ENCODE measurements around the gene NUTM1. TPM values are rescaled to one million over a fixed set of nuclear protein-coding genes. Genes with fewer than 3 reads are reported as not detected.
A peak's percentile ranks its signal among the peaks of the same experiment; 100 is the strongest.

NUTM1 gene, protein sequence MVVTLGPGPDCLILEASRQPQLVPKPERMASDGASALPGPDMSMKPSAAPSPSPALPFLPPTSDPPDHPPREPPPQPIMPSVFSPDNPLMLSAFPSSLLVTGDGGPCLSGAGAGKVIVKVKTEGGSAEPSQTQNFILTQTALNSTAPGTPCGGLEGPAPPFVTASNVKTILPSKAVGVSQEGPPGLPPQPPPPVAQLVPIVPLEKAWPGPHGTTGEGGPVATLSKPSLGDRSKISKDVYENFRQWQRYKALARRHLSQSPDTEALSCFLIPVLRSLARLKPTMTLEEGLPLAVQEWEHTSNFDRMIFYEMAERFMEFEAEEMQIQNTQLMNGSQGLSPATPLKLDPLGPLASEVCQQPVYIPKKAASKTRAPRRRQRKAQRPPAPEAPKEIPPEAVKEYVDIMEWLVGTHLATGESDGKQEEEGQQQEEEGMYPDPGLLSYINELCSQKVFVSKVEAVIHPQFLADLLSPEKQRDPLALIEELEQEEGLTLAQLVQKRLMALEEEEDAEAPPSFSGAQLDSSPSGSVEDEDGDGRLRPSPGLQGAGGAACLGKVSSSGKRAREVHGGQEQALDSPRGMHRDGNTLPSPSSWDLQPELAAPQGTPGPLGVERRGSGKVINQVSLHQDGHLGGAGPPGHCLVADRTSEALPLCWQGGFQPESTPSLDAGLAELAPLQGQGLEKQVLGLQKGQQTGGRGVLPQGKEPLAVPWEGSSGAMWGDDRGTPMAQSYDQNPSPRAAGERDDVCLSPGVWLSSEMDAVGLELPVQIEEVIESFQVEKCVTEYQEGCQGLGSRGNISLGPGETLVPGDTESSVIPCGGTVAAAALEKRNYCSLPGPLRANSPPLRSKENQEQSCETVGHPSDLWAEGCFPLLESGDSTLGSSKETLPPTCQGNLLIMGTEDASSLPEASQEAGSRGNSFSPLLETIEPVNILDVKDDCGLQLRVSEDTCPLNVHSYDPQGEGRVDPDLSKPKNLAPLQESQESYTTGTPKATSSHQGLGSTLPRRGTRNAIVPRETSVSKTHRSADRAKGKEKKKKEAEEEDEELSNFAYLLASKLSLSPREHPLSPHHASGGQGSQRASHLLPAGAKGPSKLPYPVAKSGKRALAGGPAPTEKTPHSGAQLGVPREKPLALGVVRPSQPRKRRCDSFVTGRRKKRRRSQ
- not detected in 2 replicates for total RNA-seq (2012; rRNA removed)

DNA sequence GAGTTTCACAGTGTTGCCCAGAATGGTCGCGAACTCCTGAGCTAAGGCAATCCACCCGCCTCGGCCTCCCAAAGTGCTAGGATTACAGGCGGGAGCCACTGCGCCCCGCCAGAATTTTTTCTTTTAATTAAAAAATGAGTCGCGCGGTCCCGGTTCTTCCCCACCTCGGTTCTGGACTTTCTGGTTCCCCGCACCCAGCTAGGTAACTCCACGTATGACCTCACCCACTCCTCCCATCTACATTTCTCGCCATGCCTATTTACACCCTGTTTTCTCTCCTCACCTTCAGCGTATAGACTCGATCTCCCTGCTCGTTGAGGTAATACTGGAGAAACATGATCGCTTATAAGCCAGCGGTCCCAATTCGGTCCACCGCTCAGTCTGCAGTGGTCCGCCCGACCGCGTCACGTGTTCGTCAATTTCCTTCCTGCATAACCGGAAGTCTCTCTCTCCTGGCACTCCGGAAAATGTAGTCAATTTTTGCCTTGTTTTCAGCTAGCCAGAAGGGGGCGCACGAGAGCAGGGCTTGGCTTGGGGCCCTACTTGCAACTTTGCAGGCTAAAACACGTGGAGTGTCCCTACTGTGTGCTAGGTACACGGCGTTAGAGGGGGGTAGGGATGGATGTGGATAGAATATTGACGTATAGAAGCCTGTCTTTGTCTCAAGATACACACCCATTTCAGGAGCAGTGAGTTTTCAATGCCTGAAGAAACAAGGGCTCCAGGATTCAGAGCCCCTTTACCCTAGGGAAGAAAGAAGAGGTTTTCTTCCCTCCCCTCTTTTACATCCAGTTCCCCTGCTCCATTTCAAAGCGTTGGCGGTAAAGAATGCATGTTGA, at the start of gene NUTM1, which contains the start of gene NOP10:
Gene NUTM1 (plus strand): TSS at position 579 of the 839 bp plus-strand sequence. CDS start 382 bp downstream, outside the sequence.
Gene NOP10 (minus strand): TSS at position 400 of the 839 bp plus-strand sequence. CDS start 63 bp downstream, at position 337.
- Histone ChIP-seq H3K36me3 (ENCODE audit: insufficient read depth, low read length) (peaks cover 15% of the 10 kb centered on the region), H3K27me3 (ENCODE audit: control insufficient read depth, insufficient read depth, low read length) (no peaks in the 10 kb centered on the region), H3K9me3 (replicated peaks; ENCODE audit: low read length) (no peaks in the 10 kb centered on the region), H3K4me2 (ENCODE audit: low read length) (peak within 1 kb of the TSS; percentile 76), H3K9ac (ENCODE audit: low read depth, low read length) (peak within 1 kb of the TSS; percentile 94), H3K4me3 (ENCODE audit: low read length) (peak within 1 kb of the TSS; percentile 99), H3K4me1 (ENCODE audit: control insufficient read depth, insufficient read depth, low read length) (peaks cover 12% of the 10 kb centered on the region)

DNA sequence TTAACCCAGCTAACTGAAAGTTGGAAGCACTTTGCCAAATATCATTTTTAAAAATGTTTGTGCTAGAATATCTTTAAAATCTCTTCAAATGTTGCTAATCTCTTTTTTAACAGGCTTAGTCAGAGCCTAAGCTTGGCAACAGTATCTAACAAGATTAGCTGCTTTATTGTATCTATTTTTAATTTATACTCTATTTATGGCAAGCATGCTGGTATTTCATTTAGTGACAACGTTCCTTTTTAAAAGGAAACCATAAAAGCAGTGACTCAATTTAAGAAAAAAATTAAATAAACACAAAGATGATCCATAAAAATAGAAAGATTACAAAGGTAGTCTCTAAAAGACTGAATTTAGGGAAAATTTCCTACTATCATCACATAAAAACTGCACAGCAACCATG, 46.1 kb upstream of the NUTM1 start:
- Histone ChIP-seq H3K4me3 (ENCODE audit: low read length) (no peak overlapping the region), H3K27me3 (ENCODE audit: control insufficient read depth, insufficient read depth, low read length) (no peaks in the 10 kb centered on the region), H3K4me1 (ENCODE audit: control insufficient read depth, insufficient read depth, low read length) (peaks cover 15% of the 10 kb centered on the region), H3K4me2 (ENCODE audit: low read length) (peak overlapping the region; percentile 31), H3K9ac (ENCODE audit: low read depth, low read length) (peak overlapping the region; percentile 2), H3K9me3 (replicated peaks; ENCODE audit: low read length) (no peaks in the 10 kb centered on the region), H3K36me3 (ENCODE audit: insufficient read depth, low read length) (no peaks in the 10 kb centered on the region)

DNA sequence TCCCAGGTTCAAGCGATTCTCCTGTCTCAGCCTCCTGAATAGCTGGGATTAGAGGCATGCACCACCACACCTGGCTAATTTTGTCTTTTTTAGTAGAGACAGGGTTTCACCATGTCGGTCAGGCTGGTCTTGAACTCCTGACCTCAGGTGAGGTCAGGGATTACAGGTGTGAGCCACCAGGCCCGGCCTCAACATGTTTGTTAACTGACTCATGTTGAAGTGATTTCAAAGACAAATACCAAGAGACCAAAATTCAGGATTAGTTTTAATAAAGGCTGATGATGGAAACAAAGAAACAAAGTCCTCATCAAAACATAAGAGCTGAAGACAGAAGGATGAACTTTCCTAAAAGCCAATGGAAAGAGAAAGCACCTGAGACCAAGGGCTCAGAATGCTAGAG, 42.1 kb upstream of the NUTM1 start:
- Histone ChIP-seq H3K27me3 (ENCODE audit: control insufficient read depth, insufficient read depth, low read length) (no peaks in the 10 kb centered on the region), H3K9me3 (replicated peaks; ENCODE audit: low read length) (no peaks in the 10 kb centered on the region), H3K9ac (ENCODE audit: low read depth, low read length) (no peak overlapping the region), H3K4me2 (ENCODE audit: low read length) (no peak overlapping the region), H3K4me1 (ENCODE audit: control insufficient read depth, insufficient read depth, low read length) (peaks cover 20% of the 10 kb centered on the region), H3K36me3 (ENCODE audit: insufficient read depth, low read length) (no peaks in the 10 kb centered on the region), H3K4me3 (ENCODE audit: low read length) (no peak overlapping the region)

DNA sequence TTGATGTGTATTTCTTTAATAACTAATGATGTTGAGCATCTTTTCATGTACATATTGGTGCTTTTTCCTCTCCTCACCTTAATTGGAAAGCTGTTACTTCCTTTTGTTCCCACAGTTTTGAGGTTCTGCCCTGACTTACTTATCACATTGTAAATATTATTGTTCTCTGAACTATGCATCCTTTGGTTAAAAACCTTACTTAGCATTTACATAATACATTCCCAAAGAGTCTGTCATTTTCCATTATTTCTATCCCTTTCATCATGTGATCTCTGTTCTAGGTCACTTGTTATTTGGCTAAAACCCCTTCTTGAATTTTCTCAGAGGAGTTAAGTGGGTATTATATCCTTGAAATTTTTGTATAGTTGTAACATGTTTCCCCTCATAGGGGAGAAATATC, 38.5 kb upstream of the NUTM1 start:
- peak overlapping the region; percentile 18 for H3K4me2 ChIP-seq (ENCODE audit: low read length)
- H3K36me3 ChIP-seq (ENCODE audit: insufficient read depth, low read length) = no peaks in the 10 kb centered on the region
- no peak overlapping the region for H3K9ac ChIP-seq (ENCODE audit: low read depth, low read length)
- no peaks in the 10 kb centered on the region for H3K27me3 ChIP-seq (ENCODE audit: control insufficient read depth, insufficient read depth, low read length)
- H3K4me3 ChIP-seq (ENCODE audit: low read length) = no peak overlapping the region
- no peaks in the 10 kb centered on the region for H3K9me3 ChIP-seq (replicated peaks; ENCODE audit: low read length)
- H3K4me1 ChIP-seq (ENCODE audit: control insufficient read depth, insufficient read depth, low read length) = peaks cover 5% of the 10 kb centered on the region

DNA sequence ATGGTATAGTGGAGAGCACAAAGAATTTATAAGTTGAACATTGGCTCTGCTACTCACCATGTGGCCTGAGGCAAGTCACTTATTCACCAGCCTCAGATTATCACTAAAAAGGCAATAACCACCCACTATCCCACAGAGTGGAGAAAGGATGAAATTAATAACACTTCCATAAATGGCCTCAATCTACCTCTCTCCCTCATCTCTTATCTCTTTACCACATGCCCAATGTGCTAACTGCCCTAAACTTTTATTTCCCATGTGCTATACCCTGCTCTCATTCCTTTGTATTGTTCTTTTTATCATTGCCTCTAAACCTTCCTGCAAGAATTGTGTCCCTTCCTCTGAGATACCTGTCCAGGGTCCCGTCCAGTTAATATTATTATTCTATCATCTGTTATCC, 31.6 kb upstream of the NUTM1 start:
- Histone ChIP-seq H3K9ac (ENCODE audit: low read depth, low read length) (no peak overlapping the region), H3K4me1 (ENCODE audit: control insufficient read depth, insufficient read depth, low read length) (peaks cover 8% of the 10 kb centered on the region), H3K36me3 (ENCODE audit: insufficient read depth, low read length) (no peaks in the 10 kb centered on the region), H3K4me3 (ENCODE audit: low read length) (no peak overlapping the region), H3K4me2 (ENCODE audit: low read length) (no peak overlapping the region), H3K27me3 (ENCODE audit: control insufficient read depth, insufficient read depth, low read length) (no peaks in the 10 kb centered on the region), H3K9me3 (replicated peaks; ENCODE audit: low read length) (no peaks in the 10 kb centered on the region)

DNA sequence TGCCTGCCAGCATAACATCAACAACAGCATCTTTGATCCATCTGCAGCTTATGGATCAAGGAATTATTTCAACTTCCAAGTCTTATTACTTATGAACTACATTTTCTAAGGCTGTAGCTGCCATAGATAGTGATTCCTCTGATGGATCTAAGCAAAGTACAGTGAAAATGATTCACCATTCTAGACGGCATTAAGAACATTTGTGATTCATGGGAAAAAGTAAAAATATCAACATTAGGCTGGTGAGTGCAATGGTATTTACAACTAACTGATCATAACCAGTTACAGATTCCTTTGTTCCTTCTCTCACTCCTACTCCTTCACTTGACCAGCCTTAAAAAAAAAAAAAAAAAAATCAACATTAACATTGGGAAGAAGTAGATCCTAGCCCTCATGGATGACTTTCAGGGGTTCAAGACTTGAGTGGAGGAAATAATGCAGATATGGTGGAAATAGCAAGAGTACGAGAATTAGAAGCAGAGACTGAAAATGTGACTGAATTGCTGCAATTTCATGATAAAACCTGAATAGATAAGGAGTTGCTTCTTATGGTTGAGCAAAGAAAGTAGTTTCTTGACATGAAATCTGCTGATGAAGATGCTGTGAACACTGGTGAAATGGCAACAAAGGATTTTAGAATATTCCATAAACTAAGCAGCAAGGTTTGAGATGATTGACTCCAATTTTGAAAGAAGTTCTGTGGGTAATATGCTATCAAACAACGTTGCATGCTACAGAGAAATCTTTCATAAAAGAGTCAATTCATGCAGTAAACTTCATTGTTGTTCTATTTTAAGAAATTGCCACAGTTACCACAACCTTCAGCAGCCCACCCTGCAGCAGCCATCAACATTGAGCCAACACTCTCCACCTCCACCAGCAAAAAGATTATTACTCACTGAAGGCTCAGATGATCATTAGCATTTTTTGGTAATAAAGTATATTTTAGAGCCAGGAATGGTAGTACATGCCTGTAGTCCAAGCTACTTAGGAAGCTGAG, 28.3 kb upstream of the NUTM1 start:
- Histone ChIP-seq H3K9ac (ENCODE audit: low read depth, low read length) (no peak overlapping the region), H3K4me2 (ENCODE audit: low read length) (no peak overlapping the region), H3K36me3 (ENCODE audit: insufficient read depth, low read length) (no peaks in the 10 kb centered on the region), H3K4me1 (ENCODE audit: control insufficient read depth, insufficient read depth, low read length) (peaks cover 8% of the 10 kb centered on the region), H3K4me3 (ENCODE audit: low read length) (no peak overlapping the region), H3K9me3 (replicated peaks; ENCODE audit: low read length) (no peaks in the 10 kb centered on the region), H3K27me3 (ENCODE audit: control insufficient read depth, insufficient read depth, low read length) (no peaks in the 10 kb centered on the region)

DNA sequence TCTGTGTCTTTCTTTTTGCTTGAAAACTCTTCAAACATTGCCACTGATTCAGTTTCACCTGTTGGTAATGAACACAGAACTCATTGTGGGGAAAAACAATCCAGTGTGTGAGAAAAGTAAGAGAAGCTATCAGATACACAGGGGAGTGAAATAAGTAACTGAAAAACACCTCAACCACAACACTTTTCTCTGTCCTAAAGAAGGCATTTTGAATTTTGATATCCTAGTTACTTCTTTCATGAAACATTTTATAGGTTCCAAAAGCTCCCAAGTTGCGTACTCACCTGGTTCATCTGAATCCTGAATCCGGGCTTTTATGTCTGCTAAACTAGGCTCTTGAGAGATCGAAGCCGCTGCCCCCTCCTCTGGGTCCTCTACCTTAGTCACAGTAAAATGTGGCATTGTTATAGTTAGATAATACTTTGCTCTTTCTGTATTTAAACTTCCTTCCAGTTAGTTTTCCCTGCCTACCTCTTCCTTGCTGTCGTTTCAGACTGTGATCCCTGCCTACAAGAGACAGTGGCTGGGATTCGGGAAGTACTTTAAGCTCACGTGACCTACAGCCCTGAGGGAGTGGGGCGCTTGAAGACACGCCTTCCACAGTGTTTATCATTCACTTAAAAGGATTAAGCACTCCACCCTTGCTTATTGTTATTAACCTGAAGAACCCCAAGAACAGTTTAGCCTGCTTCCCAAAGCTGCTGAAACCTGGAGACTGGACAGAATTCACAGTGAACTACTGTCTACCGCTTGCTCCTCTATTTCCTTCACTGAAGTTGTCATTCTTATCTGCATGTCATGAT, 24.6 kb upstream of the NUTM1 start:
- Histone ChIP-seq H3K4me2 (ENCODE audit: low read length) (peak overlapping the region; percentile 29), H3K9ac (ENCODE audit: low read depth, low read length) (no peak overlapping the region), H3K4me1 (ENCODE audit: control insufficient read depth, insufficient read depth, low read length) (peaks cover 8% of the 10 kb centered on the region), H3K36me3 (ENCODE audit: insufficient read depth, low read length) (no peaks in the 10 kb centered on the region), H3K9me3 (replicated peaks; ENCODE audit: low read length) (no peaks in the 10 kb centered on the region), H3K4me3 (ENCODE audit: low read length) (no peak overlapping the region), H3K27me3 (ENCODE audit: control insufficient read depth, insufficient read depth, low read length) (no peaks in the 10 kb centered on the region)

DNA sequence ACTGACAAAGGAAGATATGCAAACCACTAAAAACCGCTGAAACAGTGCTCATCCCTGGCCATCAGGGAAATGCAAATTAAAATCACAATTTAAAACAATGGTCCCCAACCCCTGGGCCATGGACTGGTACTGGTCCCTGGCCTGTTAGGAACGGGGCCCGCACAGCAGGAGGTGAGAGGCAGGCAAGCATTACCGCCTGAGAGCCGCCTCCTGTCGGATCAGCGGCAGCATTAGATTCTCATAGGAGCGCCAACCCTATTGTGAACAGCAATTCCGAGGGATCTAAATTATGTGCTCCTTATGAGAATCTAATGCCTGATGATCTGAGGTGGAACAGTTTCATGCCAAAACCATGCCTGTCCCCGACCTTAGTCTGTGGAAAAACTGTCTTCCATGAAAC, 19.9 kb upstream of the NUTM1 start:
- H3K4me2 ChIP-seq (ENCODE audit: low read length) = no peak overlapping the region
- no peaks in the 10 kb centered on the region for H3K36me3 ChIP-seq (ENCODE audit: insufficient read depth, low read length)
- no peak overlapping the region for H3K4me3 ChIP-seq (ENCODE audit: low read length)
- H3K27me3 ChIP-seq (ENCODE audit: control insufficient read depth, insufficient read depth, low read length) = no peaks in the 10 kb centered on the region
- H3K4me1 ChIP-seq (ENCODE audit: control insufficient read depth, insufficient read depth, low read length) = no peaks in the 10 kb centered on the region
- H3K9ac ChIP-seq (ENCODE audit: low read depth, low read length) = no peak overlapping the region
- no peaks in the 10 kb centered on the region for H3K9me3 ChIP-seq (replicated peaks; ENCODE audit: low read length)

DNA sequence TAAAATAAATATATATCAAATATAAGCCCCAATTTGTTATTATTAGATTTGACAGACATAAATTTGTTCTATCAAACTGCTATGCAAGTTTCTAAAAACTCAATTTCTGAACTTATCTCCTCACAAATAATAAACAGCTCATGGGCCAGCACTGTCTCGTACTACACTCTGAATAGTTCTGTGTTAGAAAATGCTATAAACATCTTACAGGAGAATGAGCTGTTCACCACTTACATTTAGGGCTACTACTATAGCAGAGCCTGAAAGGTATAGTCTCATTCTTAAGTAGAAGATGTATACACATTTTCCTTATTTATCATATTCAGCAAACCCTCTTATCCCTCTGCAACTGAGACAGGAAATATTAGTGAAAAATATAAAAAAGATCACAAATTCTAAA, 18.2 kb upstream of the NUTM1 start:
- Histone ChIP-seq H3K9me3 (replicated peaks; ENCODE audit: low read length) (no peaks in the 10 kb centered on the region), H3K9ac (ENCODE audit: low read depth, low read length) (no peak overlapping the region), H3K4me2 (ENCODE audit: low read length) (no peak overlapping the region), H3K4me1 (ENCODE audit: control insufficient read depth, insufficient read depth, low read length) (no peaks in the 10 kb centered on the region), H3K27me3 (ENCODE audit: control insufficient read depth, insufficient read depth, low read length) (no peaks in the 10 kb centered on the region), H3K36me3 (ENCODE audit: insufficient read depth, low read length) (no peaks in the 10 kb centered on the region), H3K4me3 (ENCODE audit: low read length) (no peak overlapping the region)

Data from skeletal muscle satellite cell (primary cell).